Pancreas (tissue), 10 donors: ENCODE measurements around the gene NUTM1. TPM values are rescaled to one million over a fixed set of nuclear protein-coding genes. Genes with fewer than 3 reads are reported as not detected.
A peak's percentile ranks its signal among the peaks of the same experiment; 100 is the strongest.
"Not testable (repeated sequence)": the region's sequence is repeated elsewhere in the genome, so short reads cannot be mapped to it uniquely, and the experiment has no call there.

ENCODE experiments used
- ATAC-seq, 4 donors: fragments of 200-7000 bp; cut with Tn5 transposase; one replicate each; pipeline versions ENCODE4 v1.8.0 to v1.9.1; 2020; ENCODE audit warnings: mild to moderate bottlenecking in 4 of 4, moderate library complexity in 4 of 4
- DNase-seq, 6 donors: peaks; one replicate each; pipeline ENCODE4 v3.0.0-alpha.2; 2020
- FAIRE-seq: peaks from 2 replicates; lab custom pipeline; 2012; peaks lifted over from hg19 to GRCh38; lab: Jason Lieb, UNC
- H3K27ac ChIP-seq, 4 donors: fragments of 200-600 bp; sonication (generic); 1 replicate in 3 of 4; 2 replicates in 1 of 4; pipeline versions ENCODE4 v1.5.0 to v1.8.0; 2020
- H3K27me3 ChIP-seq, 4 donors: fragments of 200-600 bp; one replicate each; pipeline ENCODE4 v1.8.0; 2021
- H3K36me3 ChIP-seq, 3 donors: fragments of 200-600 bp; sonication (generic) in 1 of 3; one replicate each; pipeline versions ENCODE4 v1.5.0 to v1.8.0; 2020 to 2021
- H3K4me1 ChIP-seq, 3 donors: fragments of 200-600 bp; one replicate each; pipeline ENCODE4 v1.8.0; 2021
- H3K4me3 ChIP-seq, 4 donors: fragments of 200-600 bp; sonication (generic) in 2 of 4; one replicate each; pipeline versions ENCODE4 v1.5.0 to v1.8.0; 2020 to 2021
- H3K9me3 ChIP-seq, 4 donors: fragments of 200-600 bp; one replicate each; pipeline ENCODE4 v1.8.0; 2021
- WGBS, 2 donors: extraction: QIAGEN DNeasy Blood & Tissue Kit; methylation state at CpG; one replicate each; pipeline ENCODE4 v1.1.7; 2013; 5-methylcytosine and 5-hydroxymethylcytosine counted together
- intact Hi-C, 3 donors: fragments of 100-400 bp; cut with DNase I; formaldehyde crosslinking; loops; one replicate each; pipeline versions ENCODE4 v1.11.1 to v1.14.2; 2022
- polyA plus RNA-seq, 2 donors: library from polyadenylated mRNA; stranded (reverse); fragments of 200-250 nt; gene quantifications; one replicate each; pipeline ENCODE4 v1.2.3, GENCODE V29; 2013
- total RNA-seq, 6 donors: library from RNA; stranded (reverse); fragmentation: NEBNext Ultra II Directional in 4 of 6; extraction: Animal tissue kit (Norgen Biotek cat#: 25700) in 4 of 6; gene quantifications; one replicate each; pipeline versions ENCODE4 v1.2.1 to v1.2.4, GENCODE V29; 2021 to 2023
- TF ChIP-seq, protein P1 (sequence below), 4 donors: fragments of 200-600 bp; sonication (generic) in 3 of 4; IDR thresholded peaks; one replicate each; pipeline versions ENCODE4 v1.5.0 to v1.8.0; 2021; ENCODE audit warnings: antibody characterized with exemption in 4 of 4
- donor health status: healthy with polysubstance abuse.
- donor health status: DM: no; HTN: no; CAD: no; lungs with moderate emphysema.
- donor health status: DM: no; HTN: no; CAD: no.
- donor health status: control.
- donor health status: control.
- donor health status: Bipolar disorder and iron deficiency.
- donor health status: DM: yes; HTN: yes; CAD: no.
- donor health status: DM: no; HTN: no; CAD: no.
- donor health status: DM: no; HTN: no; CAD: no.
- donor health status: DM: yes; HTN: yes; CAD: no.

The NUTM1 gene
- total and polyA plus RNA-seq, 8 donors, result not detected

DNA sequence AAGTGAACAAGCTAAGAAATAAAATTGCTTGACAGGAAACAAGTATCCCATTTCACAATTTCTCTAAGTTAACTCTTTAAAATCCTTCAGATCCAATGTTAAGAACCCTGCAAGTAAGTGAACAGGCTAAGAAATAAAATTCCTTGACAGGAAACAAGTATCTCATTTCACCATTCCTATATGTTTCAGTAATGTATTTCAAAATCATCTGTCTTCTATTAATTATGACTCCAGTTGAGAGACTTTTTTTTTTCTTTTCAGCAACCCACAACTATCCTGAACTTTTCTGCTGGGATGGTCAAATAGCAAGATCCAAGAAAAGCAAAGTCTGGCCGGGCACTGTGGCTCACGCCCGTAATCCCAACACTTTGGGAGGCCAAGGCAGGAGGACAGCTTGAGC is 3.2 kb upstream of the NUTM1 start:
- Histone ChIP-seq H3K4me3 (no peak overlapping the region), H3K4me1 (peaks cover 0 to 12% (median 0%) of the 10 kb centered on the region in 3 donors), H3K27me3 (no peaks in the 10 kb centered on the region), H3K36me3 (no peaks in the 10 kb centered on the region), H3K9me3 (no peaks in the 10 kb centered on the region), H3K27ac (no peak overlapping the region)
- WGBS, 2 donors, result 95 to 97% methylated on average over 3 of the region's 3 CpGs
- no peak for ATAC-seq
- TF ChIP-seq, protein P1, sequence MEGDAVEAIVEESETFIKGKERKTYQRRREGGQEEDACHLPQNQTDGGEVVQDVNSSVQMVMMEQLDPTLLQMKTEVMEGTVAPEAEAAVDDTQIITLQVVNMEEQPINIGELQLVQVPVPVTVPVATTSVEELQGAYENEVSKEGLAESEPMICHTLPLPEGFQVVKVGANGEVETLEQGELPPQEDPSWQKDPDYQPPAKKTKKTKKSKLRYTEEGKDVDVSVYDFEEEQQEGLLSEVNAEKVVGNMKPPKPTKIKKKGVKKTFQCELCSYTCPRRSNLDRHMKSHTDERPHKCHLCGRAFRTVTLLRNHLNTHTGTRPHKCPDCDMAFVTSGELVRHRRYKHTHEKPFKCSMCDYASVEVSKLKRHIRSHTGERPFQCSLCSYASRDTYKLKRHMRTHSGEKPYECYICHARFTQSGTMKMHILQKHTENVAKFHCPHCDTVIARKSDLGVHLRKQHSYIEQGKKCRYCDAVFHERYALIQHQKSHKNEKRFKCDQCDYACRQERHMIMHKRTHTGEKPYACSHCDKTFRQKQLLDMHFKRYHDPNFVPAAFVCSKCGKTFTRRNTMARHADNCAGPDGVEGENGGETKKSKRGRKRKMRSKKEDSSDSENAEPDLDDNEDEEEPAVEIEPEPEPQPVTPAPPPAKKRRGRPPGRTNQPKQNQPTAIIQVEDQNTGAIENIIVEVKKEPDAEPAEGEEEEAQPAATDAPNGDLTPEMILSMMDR (IDR thresholded peaks at IDR 0.05), result no peak
- FAIRE-seq, result no peak
- intact Hi-C loops, result loop anchor here in 1 of 3 donors (5.0 kb wide), 1 partner anchor 247 kb away; no protein-coding TSS in a partner anchor
- no peak for DNase-seq

DNA sequence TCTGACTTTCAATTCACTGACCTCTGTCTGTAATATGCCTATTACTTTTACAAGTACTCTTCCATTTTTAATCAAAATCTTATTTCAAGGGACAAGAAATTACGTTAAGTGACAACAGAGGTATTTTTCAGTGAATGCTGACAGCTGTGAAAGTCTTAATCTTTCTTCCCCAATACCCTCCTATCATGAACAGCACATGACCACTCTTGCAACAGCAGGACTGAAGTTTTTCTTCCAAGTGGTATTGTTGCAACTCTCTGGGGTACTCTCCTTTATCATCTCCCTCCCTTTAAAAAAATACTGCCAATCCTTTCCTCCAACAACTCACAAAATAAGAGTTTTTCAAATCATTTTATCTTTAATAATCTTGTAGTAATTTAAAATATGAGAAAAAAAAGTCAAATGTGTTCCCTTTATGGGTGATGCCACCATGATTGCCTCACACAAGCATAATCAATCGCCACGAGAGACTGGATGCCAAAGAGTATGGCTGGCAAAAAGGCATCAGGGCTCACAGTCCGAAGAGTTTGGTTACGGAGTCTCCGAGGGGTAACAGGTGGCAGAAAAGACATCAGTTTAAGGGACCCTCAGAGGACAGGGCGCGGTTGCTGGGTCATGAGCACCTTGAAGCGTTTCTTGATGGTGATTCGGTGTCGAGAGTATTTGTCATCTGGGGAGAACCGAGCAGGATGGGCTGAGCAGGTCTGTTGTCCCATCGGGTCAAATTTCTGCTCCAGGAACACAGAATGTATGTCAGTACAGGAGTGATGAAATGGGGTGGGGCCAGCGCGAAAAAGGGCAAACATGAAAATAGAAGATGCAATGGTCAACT is 1.5 kb upstream of the NUTM1 start:
- no peak for FAIRE-seq
- Histone ChIP-seq H3K27me3 (no peaks in the 10 kb centered on the region), H3K36me3 (no peaks in the 10 kb centered on the region), H3K4me3 (peak overlapping the region; percentile 47 to 85 (median 54)), H3K9me3 (no peaks in the 10 kb centered on the region), H3K4me1 (peaks cover 0 to 12% (median 0%) of the 10 kb centered on the region in 3 donors), H3K27ac (peak overlapping the region in 1 of 4 donors; percentile 89)
- ATAC-seq, result no peak
- intact Hi-C loops, result loop anchor here in 1 of 3 donors (5.0 kb wide), 1 partner anchor 246 kb away; no protein-coding TSS in a partner anchor
- no peak for DNase-seq
- TF ChIP-seq, protein P1 (IDR thresholded peaks at IDR 0.05), result no peak
- WGBS, 2 donors, result 95 to 96% methylated on average over 15 of the region's 15 CpGs

DNA sequence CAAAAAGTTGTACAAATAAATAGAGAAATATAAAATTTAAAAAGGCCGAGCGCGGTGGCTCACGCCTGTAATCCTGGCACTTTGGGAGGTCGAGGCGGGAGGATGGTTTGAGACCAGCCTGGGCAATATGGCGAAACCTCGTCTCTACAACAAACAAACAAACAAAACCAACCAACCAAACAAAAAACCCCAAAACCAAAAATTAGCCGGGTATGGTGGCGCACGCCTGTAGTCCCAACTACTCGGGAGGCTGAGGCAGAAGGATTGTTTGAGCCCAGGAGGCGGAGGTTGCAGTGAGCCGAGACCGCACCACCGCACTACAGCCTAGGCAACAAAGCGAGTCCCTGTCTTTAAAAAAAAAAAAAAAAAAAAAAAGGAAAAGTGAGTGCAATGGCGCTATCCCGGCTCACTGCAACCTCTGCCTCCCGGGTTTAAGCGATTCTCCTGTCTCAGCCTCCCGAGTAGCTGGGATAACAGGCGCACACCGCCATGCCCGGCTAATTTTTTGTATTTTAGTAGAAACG is 840 bp upstream of the NUTM1 start:
- peak in 1 of 4 donors; percentile 5 for ATAC-seq
- not testable (repeated sequence) for DNase-seq
- intact Hi-C loops, result loop anchor here in 1 of 3 donors (5.0 kb wide), 1 partner anchor 245 kb away; no protein-coding TSS in a partner anchor

DNA sequence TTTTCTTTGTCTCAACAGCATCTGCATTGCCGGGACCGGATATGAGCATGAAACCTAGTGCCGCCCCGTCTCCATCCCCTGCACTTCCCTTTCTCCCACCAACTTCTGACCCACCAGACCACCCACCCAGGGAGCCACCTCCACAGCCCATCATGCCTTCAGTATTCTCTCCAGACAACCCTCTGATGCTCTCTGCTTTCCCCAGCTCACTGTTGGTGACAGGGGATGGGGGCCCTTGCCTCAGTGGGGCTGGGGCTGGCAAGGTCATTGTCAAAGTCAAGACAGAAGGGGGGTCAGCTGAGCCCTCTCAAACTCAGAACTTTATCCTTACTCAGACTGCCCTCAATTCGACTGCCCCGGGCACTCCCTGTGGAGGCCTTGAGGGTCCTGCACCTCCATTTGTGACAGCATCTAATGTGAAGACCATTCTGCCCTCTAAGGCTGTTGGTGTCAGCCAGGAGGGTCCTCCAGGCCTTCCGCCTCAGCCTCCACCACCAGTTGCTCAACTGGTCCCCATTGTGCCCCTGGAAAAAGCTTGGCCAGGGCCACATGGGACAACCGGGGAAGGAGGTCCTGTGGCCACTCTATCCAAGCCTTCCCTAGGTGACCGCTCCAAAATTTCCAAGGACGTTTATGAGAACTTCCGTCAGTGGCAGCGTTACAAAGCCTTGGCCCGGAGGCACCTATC is 5.0 kb downstream of the NUTM1 start:
- FAIRE-seq (no peak), ATAC-seq (no peak), DNase-seq (no peak)
- Histone ChIP-seq H3K36me3 (no peaks in the 10 kb centered on the region), H3K4me3 (no peak overlapping the region), H3K27me3 (no peaks in the 10 kb centered on the region), H3K4me1 (no peaks in the 10 kb centered on the region), H3K27ac (no peak overlapping the region), H3K9me3 (no peaks in the 10 kb centered on the region)
- intact Hi-C loops, result no loop called here
- WGBS, 2 donors, result 67 to 72% methylated on average over 13 of the region's 13 CpGs
- TF ChIP-seq, protein P1 (IDR thresholded peaks at IDR 0.05), result no peak

More for the DNA sequence above, 840 bp upstream of the NUTM1 start:
- Histone ChIP-seq H3K4me3 (peak overlapping the region; percentile 47 to 85 (median 54)), H3K27ac (peak overlapping the region; percentile 61 to 89 (median 87))
- 33 to 35% methylated on average over 26 of the region's 26 CpGs for WGBS, 2 donors
- H3K9me3 ChIP-seq, H3K4me1 ChIP-seq, H3K36me3 ChIP-seq, FAIRE-seq, H3K27me3 ChIP-seq: not testable (repeated sequence)

DNA sequence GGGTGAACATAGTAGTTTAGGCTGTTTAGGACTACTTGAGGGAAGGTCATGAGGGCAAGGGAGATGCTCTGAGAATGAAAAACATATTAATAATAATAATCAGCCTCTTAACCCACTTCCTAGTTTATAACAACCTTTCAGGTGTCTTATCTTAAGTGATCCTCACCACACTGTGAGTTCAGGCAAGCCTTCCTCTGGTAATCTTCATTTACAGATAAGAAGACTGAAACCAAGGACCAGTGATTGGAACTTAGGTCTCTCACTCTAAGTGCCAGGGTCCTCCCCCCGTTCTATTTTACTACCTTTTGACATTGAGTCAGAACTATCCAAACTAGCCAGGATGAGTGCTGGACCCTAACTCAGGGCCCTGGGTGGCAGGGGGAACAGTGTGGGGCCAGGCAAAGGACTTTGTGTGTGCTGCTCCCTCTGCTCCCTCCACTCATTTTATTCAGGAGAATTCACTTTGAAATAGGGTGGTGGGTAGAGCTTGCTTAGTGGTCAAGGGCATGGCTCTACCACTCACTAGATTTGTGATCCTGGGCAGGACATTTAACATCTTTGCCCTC is 5.7 kb downstream of the NUTM1 start:
- intact Hi-C loops, result no loop called here
- Histone ChIP-seq H3K4me3 (no peak overlapping the region), H3K27ac (no peak overlapping the region), H3K27me3 (no peaks in the 10 kb centered on the region), H3K9me3 (no peaks in the 10 kb centered on the region), H3K4me1 (no peaks in the 10 kb centered on the region), H3K36me3 (no peaks in the 10 kb centered on the region)
- 32% methylated on average over 1 of the region's 1 CpG for WGBS, 2 donors
- TF ChIP-seq, protein P1 (IDR thresholded peaks at IDR 0.05), result no peak
- FAIRE-seq (no peak), DNase-seq (no peak), ATAC-seq (no peak)
